NCI-H345 (cell line): Measurements from ENCODE around the gene BAIAP2L1.
A peak's percentile ranks its signal among the peaks of the same experiment; 100 is the strongest.
"Not testable (repeated sequence)": the region's sequence is repeated elsewhere in the genome, so short reads cannot be mapped to it uniquely, and the experiment has no call there.

Source experiments
- DNase-seq: peaks from one replicate; lab custom pipeline; 2025; lab: John Stamatoyannopoulos, UW

BAIAP2L1 gene

GRCh38 chr7:98400542-98401340 is at the start of gene BAIAP2L1:
Gene BAIAP2L1 (minus strand): TSS chr7:98401090. CDS start chr7:98400852, 238 bp downstream.
- DNase-seq = peak; percentile 92

DNA sequence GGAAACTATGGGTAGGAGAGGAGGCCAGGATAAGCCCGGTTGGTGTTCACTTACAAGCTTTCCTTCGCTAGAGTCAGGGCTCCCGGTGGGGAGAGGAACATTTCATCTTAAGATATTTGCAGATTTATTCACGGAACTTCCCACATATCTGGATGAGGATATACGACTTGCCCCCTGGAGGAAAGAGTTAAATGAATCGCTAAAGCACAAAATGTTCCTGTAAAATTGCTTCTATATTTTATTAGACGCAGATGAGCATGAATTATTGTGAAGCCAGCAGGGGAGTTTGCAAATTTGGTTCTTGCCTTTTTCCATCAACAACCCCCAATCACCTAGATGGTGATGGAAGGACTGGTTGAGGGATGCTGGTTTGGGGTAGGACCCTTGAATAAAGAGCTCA is 47.9 kb upstream of the BAIAP2L1 start:
- DNase-seq = no peak

DNA sequence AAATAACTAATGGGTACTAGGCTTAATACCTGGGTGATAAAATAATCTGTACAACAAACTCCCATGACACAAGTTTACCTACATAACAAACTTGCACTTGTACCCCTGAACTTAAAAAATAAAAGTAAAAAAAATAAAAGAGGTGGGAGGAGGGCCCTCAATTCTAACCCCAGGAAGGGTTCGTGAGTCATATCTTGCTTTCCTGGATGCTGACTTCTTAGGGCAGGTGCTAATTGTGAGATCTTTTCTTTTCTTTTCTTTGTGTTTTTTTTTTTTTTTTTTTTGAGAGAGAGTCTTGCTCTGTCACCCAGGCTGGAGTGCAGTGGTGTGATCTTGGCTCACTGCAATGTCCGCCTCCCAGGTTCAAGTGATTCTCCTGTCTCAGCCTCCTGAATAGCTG is 40.1 kb upstream of the BAIAP2L1 start:
- DNase-seq = not testable (repeated sequence)

DNA sequence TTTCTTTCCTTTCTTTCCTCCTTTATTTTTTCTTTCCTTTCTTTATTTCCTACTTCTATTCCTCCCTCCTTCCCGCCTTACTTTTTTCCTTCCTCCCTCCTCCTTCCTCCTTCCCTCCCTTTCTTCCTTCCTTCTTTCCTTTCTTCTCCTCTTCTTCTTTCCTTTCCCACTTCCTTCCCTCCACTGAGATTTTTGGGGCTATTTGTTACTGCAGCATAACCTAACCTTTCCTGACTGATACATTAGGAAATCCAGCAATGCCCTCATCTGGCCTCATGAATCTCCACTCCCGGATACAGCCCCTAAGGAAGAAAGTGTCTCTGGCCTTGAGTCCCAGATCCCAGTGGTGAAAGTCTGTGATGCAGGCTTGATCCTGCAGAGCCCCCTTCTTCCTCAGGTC is 38.6 kb upstream of the BAIAP2L1 start:
- DNase-seq = no peak

- DNase-seq = no peak
These were observed 33.2 kb upstream of the BAIAP2L1 start for GRCh38 chr7:98434087-98434486.

- DNase-seq = no peak
These were observed 28.9 kb upstream of the BAIAP2L1 start for GRCh38 chr7:98429799-98430198.

DNA sequence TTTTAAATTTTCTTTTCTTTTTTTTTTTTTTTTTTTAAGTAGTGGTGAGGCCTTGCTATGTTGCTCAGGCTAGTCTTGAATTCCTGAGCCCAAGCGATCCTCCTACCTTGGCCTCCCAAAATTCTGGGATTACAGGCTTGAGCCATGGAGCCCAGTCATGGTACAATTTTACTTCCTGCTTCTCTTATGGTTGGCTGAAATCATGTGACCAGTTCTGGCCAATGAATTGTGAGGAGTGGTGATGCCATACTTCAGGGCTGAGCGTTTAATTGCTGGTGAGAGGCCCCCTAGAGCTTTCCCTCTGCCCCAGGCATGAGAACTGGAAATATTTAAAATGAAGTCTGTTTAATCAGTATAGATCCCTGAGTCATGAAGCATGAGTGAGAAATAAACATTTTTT is 22.2 kb upstream of the BAIAP2L1 start:
- DNase-seq = peak; percentile 15

DNA sequence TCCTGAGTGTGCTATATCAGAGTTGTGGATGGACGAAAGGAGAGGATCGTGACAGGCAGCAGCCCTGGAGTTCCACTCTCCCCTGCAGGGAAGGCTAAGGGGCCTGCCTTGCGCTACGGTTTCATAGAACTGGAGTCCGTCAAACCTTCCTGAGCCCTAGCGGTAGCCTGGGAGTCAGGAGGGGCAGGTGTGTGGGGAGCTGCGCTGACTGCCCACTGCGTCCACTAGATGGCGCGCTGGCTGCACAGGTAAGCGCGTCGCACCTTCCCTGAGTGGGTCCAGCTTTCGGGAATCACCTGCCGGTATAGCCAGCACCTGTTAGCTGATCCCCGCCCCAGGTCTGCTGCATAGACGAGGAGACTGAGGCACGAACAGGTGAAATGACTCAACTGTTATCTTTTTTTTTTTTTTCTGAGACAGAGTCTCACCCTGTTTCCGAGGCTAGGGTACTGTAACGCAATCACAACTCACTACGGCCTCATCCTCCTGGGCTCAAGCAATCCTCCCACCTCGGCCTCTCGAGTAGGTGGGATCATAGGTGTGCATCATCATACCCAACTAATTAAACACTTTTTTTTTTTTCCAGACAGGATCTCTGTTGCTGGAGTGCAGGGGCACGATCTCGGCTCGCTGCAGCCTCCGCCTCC is 20.2 kb upstream of the BAIAP2L1 start:
- peak; percentile 91 for DNase-seq

- not testable (repeated sequence) for DNase-seq
These were observed 19.1 kb upstream of the BAIAP2L1 start for GRCh38 chr7:98419988-98420387.

- not testable (repeated sequence) for DNase-seq
These were observed 18.4 kb upstream of the BAIAP2L1 start for GRCh38 chr7:98419316-98419691.

GRCh38 chr7:98418636-98419315 is 17.9 kb upstream of the BAIAP2L1 start:
- no peak for DNase-seq

GRCh38 chr7:98418271-98418635 is 17.4 kb upstream of the BAIAP2L1 start:
- DNase-seq = no peak

DNA sequence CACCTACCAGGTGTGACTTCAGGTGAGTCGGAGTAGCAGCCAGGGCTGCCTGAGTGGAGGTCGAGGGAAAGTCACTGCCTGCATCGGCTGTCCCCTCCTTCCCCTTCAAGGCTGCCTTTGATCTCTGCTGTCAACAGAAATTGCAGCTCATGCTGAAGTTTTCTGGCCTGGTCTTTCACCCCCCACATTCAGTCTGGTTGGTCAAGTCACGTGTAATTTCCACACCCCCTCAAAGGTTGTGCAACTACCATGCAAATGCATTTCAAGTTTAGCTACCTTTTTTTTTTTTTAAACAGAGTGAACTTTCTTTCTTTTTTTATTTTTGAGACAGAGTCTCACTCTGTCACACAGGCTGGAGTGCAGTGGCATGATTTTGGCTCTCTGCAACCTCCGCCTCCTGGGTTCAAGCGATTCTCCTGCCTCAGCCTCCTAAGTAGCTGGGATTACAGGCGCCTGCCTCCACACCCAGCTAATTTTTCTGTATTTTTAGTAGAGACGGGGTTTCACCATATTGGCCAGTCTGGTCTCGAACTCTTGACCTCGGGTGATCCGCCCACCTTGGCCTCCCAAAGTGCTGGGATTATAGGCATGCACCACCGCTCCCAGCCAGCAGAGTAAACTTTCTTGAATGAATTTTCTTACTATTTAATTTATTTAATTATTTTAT is 16.8 kb upstream of the BAIAP2L1 start:
- not testable (repeated sequence) for DNase-seq

GRCh38 chr7:98414205-98414900 is 13.5 kb upstream of the BAIAP2L1 start:
- no peak for DNase-seq

GRCh38 chr7:98413655-98414054 is 12.8 kb upstream of the BAIAP2L1 start:
- DNase-seq = not testable (repeated sequence)

GRCh38 chr7:98409843-98410242 is 9.0 kb upstream of the BAIAP2L1 start:
- no peak for DNase-seq

DNA sequence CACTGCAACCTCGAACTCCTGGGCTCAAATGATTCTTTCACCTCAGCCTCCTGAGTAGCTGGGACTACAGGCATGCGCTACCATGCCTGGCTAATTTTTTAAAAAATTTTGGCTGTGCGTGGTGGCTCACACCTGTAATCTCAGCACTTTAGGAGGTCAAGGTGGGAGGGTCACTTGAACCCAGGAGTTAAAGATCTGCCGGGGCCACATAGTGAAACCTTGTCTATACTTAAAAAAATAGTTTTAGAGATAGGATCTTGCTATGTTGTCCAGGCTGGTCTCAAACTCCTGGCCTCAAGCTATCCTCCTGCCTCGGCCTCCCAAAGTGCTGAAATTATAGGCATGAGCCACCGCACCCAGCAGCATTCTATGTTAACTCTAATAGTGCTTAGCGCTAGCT is 7.3 kb upstream of the BAIAP2L1 start:
- not testable (repeated sequence) for DNase-seq

GRCh38 chr7:98406827-98407226 is 5.9 kb upstream of the BAIAP2L1 start:
- DNase-seq = no peak

DNA sequence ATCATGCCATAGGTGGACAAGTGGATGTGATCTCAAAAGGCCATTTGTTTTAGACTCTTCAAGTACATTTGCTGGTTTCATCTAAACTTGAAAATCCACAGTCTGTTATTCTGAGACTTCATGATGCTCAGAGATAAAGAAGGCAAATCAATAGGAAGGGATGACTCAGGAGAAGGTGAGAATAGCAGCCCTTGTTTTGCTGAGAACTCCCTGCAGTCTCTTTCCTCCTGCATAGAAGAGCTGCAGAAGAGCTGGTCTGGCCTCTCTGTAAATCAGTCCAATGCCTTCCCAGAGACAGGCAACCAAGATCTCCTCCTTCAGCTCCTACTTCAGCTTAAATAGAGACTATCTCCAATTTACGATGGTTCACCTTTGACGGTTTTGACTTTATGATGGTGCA is 4.0 kb upstream of the BAIAP2L1 start:
- no peak for DNase-seq

- DNase-seq = no peak
These were observed 874 bp downstream of the BAIAP2L1 start for GRCh38 chr7:98399890-98400541.

DNA sequence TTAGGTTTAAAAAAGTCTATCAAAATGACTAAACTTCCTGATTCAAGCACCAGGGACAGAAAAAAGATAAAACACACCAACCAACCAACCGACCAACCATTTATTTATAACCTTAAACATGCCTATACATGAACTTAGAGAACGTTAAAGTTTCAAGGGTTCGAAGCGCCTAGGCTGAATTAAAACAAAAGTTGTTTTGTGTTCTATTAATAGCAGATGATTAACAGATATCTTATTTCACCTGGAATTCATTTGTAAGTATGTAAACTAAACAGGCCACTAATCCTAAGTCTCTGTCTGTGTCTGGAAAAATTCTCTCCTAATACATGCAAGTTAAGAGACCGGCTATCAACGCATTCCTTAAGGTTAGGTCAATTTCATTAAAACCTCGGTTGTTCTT is 1.4 kb downstream of the BAIAP2L1 start:
- DNase-seq = no peak
